PFSK-1 (cell line): ENCODE results near the gene GPC6.

Experiments used
- POLR2AphosphoS5 ChIP-seq: IDR thresholded peaks from 2 replicates; pipeline ENCODE4 v1.6.1; 2012; ENCODE audit warnings: low read depth, mild to moderate bottlenecking, control low read depth, low read length, moderate library complexity
- TAF1 ChIP-seq: IDR thresholded peaks from 2 replicates; pipeline ENCODE4 v1.6.1; 2012; ENCODE audit warnings: low read length, control low read depth, borderline replicate concordance; ENCODE audit not compliant: insufficient read depth

- TF ChIP-seq TAF1 (no peak), POLR2AphosphoS5 (no peak)
These were observed 737.5 kb downstream of the GPC6 start for GRCh38 chr13:93964146-93964512.
